Daoy (cell line): ENCODE measurements around the gene HOTAIR. TPM values are rescaled to one million over a fixed set of nuclear protein-coding genes. Genes with fewer than 3 reads are reported as not detected.

Source experiments
- DNase-seq: peaks from one replicate; pipeline ENCODE4 v3.0.0-alpha.2; 2015; ENCODE audit warnings: low read depth
- total RNA-seq: library from RNA; depleted of rRNA; stranded (reverse); fragments of >200 nt; shearing (Covaris generic); gene quantifications from 2 replicates; pipeline ENCODE4 v1.2.3, GENCODE V29; 2014

The HOTAIR gene
- total RNA-seq, 1 experiment from 2014 or later = 2.2 TPM

- DNase-seq = no peak
Observed at GRCh38 chr12:54011665-54012532, 37.1 kb upstream of the HOTAIR start.

- no peak for DNase-seq
Observed at GRCh38 chr12:54010972-54011664, 36.4 kb upstream of the HOTAIR start.

- no peak for DNase-seq
Observed at GRCh38 chr12:54010053-54010971, 35.6 kb upstream of the HOTAIR start.

- peak; percentile 67 for DNase-seq
Observed at GRCh38 chr12:54009171-54010052, 34.7 kb upstream of the HOTAIR start.

- DNase-seq = no peak
Observed at GRCh38 chr12:54008260-54008552, 33.5 kb upstream of the HOTAIR start.

GRCh38 chr12:54007538-54008259 is 32.9 kb upstream of the HOTAIR start:
- no peak for DNase-seq

- DNase-seq = no peak
Observed at GRCh38 chr12:54006559-54007220, 31.9 kb upstream of the HOTAIR start.

GRCh38 chr12:54005853-54006558 is 31.3 kb upstream of the HOTAIR start:
- DNase-seq = peak; percentile 91

- no peak for DNase-seq
Observed at GRCh38 chr12:54005531-54005852, 30.7 kb upstream of the HOTAIR start.

- DNase-seq = peak; percentile 68
Observed at GRCh38 chr12:54004841-54005530, 30.2 kb upstream of the HOTAIR start.

GRCh38 chr12:54004063-54004840 is 29.5 kb upstream of the HOTAIR start:
- DNase-seq = no peak

GRCh38 chr12:54003625-54004024 is 28.9 kb upstream of the HOTAIR start:
- DNase-seq = no peak

GRCh38 chr12:54002915-54003389 is 28.2 kb upstream of the HOTAIR start:
- no peak for DNase-seq

GRCh38 chr12:54002278-54002914 is 27.6 kb upstream of the HOTAIR start:
- no peak for DNase-seq

- no peak for DNase-seq
Observed at GRCh38 chr12:54001283-54002187, 26.8 kb upstream of the HOTAIR start.
